ENCODE measurements around the gene MMP11.
A peak's percentile ranks its signal among the peaks of the same experiment; 100 is the strongest.

The MMP11 gene

GRCh38 chr22:23784215-23784732 is 11.6 kb downstream of the MMP11 start:
- DNase-seq (ENCODE audit: low spot score) = no peak
- no peak for TF ChIP-seq CTCF (IDR thresholded peaks at IDR 0.05; ENCODE audit: borderline replicate concordance, control extremely low read depth, extremely low read depth, insufficient read depth, missing control alignments)
- in situ Hi-C loops (cut with MboI; ENCODE audit: low sequenced_read_pairs, unreplicated experiment) = no loop called here

GRCh38 chr22:23786261-23786710 is 13.6 kb downstream of the MMP11 start:
- DNase-seq (ENCODE audit: low spot score) = no peak
- no peak for TF ChIP-seq CTCF (IDR thresholded peaks at IDR 0.05; ENCODE audit: borderline replicate concordance, control extremely low read depth, extremely low read depth, insufficient read depth, missing control alignments)
- in situ Hi-C loops (cut with MboI; ENCODE audit: low sequenced_read_pairs, unreplicated experiment) = no loop called here

GRCh38 chr22:23786752-23787599 is 14.3 kb downstream of the MMP11 start, which contains the start of gene SMARCB1:
Gene SMARCB1, plus strand, starts transcription at chr22:23786966. Its CDS starts 204 bp downstream, at chr22:23787170.
- no peak for TF ChIP-seq CTCF (IDR thresholded peaks at IDR 0.05; ENCODE audit: borderline replicate concordance, control extremely low read depth, extremely low read depth, insufficient read depth, missing control alignments)
- peak; percentile 97 for DNase-seq (ENCODE audit: low spot score)
- in situ Hi-C loops (cut with MboI; ENCODE audit: low sequenced_read_pairs, unreplicated experiment) = no loop called here

- no peak for DNase-seq (ENCODE audit: low spot score)
- in situ Hi-C loops (cut with MboI; ENCODE audit: low sequenced_read_pairs, unreplicated experiment) = no loop called here
- TF ChIP-seq CTCF (IDR thresholded peaks at IDR 0.05; ENCODE audit: borderline replicate concordance, control extremely low read depth, extremely low read depth, insufficient read depth, missing control alignments) = no peak
These were observed 14.9 kb downstream of the MMP11 start for GRCh38 chr22:23787600-23787896.

- no peak for TF ChIP-seq CTCF (IDR thresholded peaks at IDR 0.05; ENCODE audit: borderline replicate concordance, control extremely low read depth, extremely low read depth, insufficient read depth, missing control alignments)
- no peak for DNase-seq (ENCODE audit: low spot score)
- in situ Hi-C loops (cut with MboI; ENCODE audit: low sequenced_read_pairs, unreplicated experiment) = no loop called here
These were observed 15.3 kb downstream of the MMP11 start for GRCh38 chr22:23787910-23788309.

- TF ChIP-seq CTCF (IDR thresholded peaks at IDR 0.05; ENCODE audit: borderline replicate concordance, control extremely low read depth, extremely low read depth, insufficient read depth, missing control alignments) = no peak
- in situ Hi-C loops (cut with MboI; ENCODE audit: low sequenced_read_pairs, unreplicated experiment) = no loop called here
- no peak for DNase-seq (ENCODE audit: low spot score)
These were observed 16.5 kb downstream of the MMP11 start for GRCh38 chr22:23789121-23789520.
